A549 treated with dexamethasone at 1 μM for 4 hours (cell line): ENCODE data around the gene TSHR. TPM values are rescaled to one million over a fixed set of nuclear protein-coding genes. Genes with fewer than 3 reads are reported as not detected.

Experiments used
- total RNA-seq: library from RNA; stranded (reverse); fragments of 200-300 nt; extraction: Qiagen RNA extraction; gene quantifications from 5 replicates; pipeline ENCODE4 v1.2.3, GENCODE V29; 2022

Gene TSHR
- total RNA-seq = not detected in 5 replicates

GRCh38 chr14:80955416-80955941 is at the start of gene TSHR:
TSHR (plus strand) TSS chr14:80955621; CDS start chr14:80955681, 60 bp downstream.

GRCh38 chr14:80941241-80942185 is 13.9 kb upstream of the TSHR start, which contains the start of gene CEP128:
CEP128 (minus strand) TSS chr14:80941738.

Other genes with a start within 250 kb of the TSHR start
- gene CEP128, start 13.9 kb upstream of the TSHR start, total RNA-seq = 5.1 to 7.0 TPM (median 6.6 TPM) in 5 replicates